ENCODE results near the gene TIAM1. TPM values are rescaled to one million over a fixed set of nuclear protein-coding genes. Genes with fewer than 3 reads are reported as not detected.

TIAM1 gene
- total RNA-seq, 1 donor from 2014 or later = 35.4 TPM

- H3K27me3 Mint-ChIP-seq = no peaks in the 10 kb centered on the region
- no peak for TF ChIP-seq CTCF (IDR thresholded peaks at IDR 0.05; ENCODE audit: unreplicated experiment)
- no peak for DNase-seq (ENCODE audit: low spot score, unreplicated experiment)
- H3K36me3 Mint-ChIP-seq (ENCODE audit: insufficient read depth) = peaks cover 9% of the 10 kb centered on the region
- no peak overlapping the region for H3K27ac Mint-ChIP-seq
- H3K4me3 Mint-ChIP-seq (ENCODE audit: low read depth) = no peak overlapping the region
- H3K4me1 Mint-ChIP-seq (ENCODE audit: low read depth) = no peaks in the 10 kb centered on the region
- peaks cover 18% of the 10 kb centered on the region for H3K9me3 Mint-ChIP-seq (ENCODE audit: low read depth)
These were observed 236.2 kb downstream of the TIAM1 start for GRCh38 chr21:31107871-31108270.

- H3K27me3 Mint-ChIP-seq = no peaks in the 10 kb centered on the region
- H3K27ac Mint-ChIP-seq = no peak overlapping the region
- H3K9me3 Mint-ChIP-seq (ENCODE audit: low read depth) = peaks cover 18% of the 10 kb centered on the region
- no peak for DNase-seq (ENCODE audit: low spot score, unreplicated experiment)
- H3K4me1 Mint-ChIP-seq (ENCODE audit: low read depth) = no peaks in the 10 kb centered on the region
- H3K36me3 Mint-ChIP-seq (ENCODE audit: insufficient read depth) = peaks cover 9% of the 10 kb centered on the region
- no peak for TF ChIP-seq CTCF (IDR thresholded peaks at IDR 0.05; ENCODE audit: unreplicated experiment)
- no peak overlapping the region for H3K4me3 Mint-ChIP-seq (ENCODE audit: low read depth)
These were observed 236.8 kb downstream of the TIAM1 start for GRCh38 chr21:31107176-31107785.

- Mint-ChIP-seq H3K9me3 (ENCODE audit: low read depth) (peaks cover 18% of the 10 kb centered on the region), H3K27ac (no peak overlapping the region), H3K36me3 (ENCODE audit: insufficient read depth) (peaks cover 9% of the 10 kb centered on the region), H3K27me3 (peaks cover 7% of the 10 kb centered on the region), H3K4me3 (ENCODE audit: low read depth) (no peak overlapping the region), H3K4me1 (ENCODE audit: low read depth) (no peaks in the 10 kb centered on the region)
- no peak for DNase-seq (ENCODE audit: low spot score, unreplicated experiment)
- no peak for TF ChIP-seq CTCF (IDR thresholded peaks at IDR 0.05; ENCODE audit: unreplicated experiment)
These were observed 240.3 kb downstream of the TIAM1 start for GRCh38 chr21:31103571-31104265.

- H3K27me3 Mint-ChIP-seq = peaks cover 11% of the 10 kb centered on the region
- no peak overlapping the region for H3K4me3 Mint-ChIP-seq (ENCODE audit: low read depth)
- no peak for DNase-seq (ENCODE audit: low spot score, unreplicated experiment)
- TF ChIP-seq CTCF (IDR thresholded peaks at IDR 0.05; ENCODE audit: unreplicated experiment) = no peak
- no peaks in the 10 kb centered on the region for H3K4me1 Mint-ChIP-seq (ENCODE audit: low read depth)
- H3K27ac Mint-ChIP-seq = no peak overlapping the region
- H3K36me3 Mint-ChIP-seq (ENCODE audit: insufficient read depth) = peaks cover 9% of the 10 kb centered on the region
- H3K9me3 Mint-ChIP-seq (ENCODE audit: low read depth) = peaks cover 18% of the 10 kb centered on the region
These were observed 240.9 kb downstream of the TIAM1 start for GRCh38 chr21:31103163-31103562.

GRCh38 chr21:31099122-31099521 is 244.9 kb downstream of the TIAM1 start:
- DNase-seq (ENCODE audit: low spot score, unreplicated experiment) = no peak
- no peak overlapping the region for H3K4me3 Mint-ChIP-seq (ENCODE audit: low read depth)
- no peaks in the 10 kb centered on the region for H3K4me1 Mint-ChIP-seq (ENCODE audit: low read depth)
- peaks cover 5% of the 10 kb centered on the region for H3K9me3 Mint-ChIP-seq (ENCODE audit: low read depth)
- no peak for TF ChIP-seq CTCF (IDR thresholded peaks at IDR 0.05; ENCODE audit: unreplicated experiment)
- peaks cover 13% of the 10 kb centered on the region for H3K27me3 Mint-ChIP-seq
- no peak overlapping the region for H3K27ac Mint-ChIP-seq
- H3K36me3 Mint-ChIP-seq (ENCODE audit: insufficient read depth) = no peaks in the 10 kb centered on the region

Measured in progenitor cell of endocrine pancreas (in vitro differentiated cells).